Activated effector memory CD4-positive, alpha-beta T cell treated with anti-CD3 and anti-CD28 coated beads, Interleukin-2, amount 50 U/mL, for 16 hours (primary cell): ENCODE measurements around the gene PDLIM1.

Experiments used
- DNase-seq: peaks from one replicate; pipeline ENCODE4 v3.0.0-alpha.2; 2020

Gene PDLIM1, protein sequence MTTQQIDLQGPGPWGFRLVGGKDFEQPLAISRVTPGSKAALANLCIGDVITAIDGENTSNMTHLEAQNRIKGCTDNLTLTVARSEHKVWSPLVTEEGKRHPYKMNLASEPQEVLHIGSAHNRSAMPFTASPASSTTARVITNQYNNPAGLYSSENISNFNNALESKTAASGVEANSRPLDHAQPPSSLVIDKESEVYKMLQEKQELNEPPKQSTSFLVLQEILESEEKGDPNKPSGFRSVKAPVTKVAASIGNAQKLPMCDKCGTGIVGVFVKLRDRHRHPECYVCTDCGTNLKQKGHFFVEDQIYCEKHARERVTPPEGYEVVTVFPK

DNA sequence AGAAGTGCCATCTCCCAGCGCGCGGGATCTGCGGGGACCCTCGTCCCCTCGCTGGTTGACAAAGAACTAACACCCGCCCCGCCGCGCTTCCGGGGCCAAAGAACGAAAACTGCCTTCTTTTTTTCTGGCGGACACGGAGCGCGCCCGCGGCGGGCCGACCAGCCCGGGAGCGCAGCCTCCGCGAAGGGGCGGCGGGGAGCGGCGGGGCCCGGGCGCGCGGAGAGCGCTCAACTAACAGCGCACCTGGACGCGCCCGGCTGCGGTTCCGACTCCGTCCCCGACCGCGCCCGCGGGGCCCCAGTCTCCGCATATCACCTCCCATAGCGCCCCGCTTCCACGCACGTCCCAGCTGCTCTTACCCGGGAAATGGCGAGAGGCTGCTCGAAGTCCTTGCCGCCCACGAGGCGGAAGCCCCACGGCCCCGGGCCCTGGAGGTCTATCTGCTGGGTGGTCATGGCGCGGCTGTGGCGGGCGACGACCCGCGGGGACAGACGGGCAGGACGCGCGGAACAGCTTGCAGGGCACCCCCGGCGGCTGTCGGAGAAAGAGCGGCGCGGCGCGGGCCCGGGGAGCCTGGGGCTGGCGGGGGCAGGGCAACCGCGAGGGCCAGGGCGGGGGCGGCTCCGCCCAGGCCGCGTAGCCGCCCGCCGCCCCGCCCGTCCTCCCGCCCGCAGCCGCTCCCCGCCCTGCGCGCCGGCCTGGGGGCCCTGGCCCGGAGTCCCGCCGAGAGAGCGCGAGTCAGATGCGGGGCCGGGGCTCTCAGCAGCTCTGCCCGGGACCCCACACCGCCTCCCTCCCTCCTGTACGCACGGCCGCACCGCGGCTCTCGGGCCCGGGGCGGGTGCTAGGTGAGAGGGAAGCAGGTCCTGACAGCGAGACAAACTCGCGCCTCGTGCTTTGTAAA, at the start of gene PDLIM1:
PDLIM1 (minus strand) TSS at position 543 of the 904 bp plus-strand sequence; CDS start at position 455, 88 bp downstream.
- DNase-seq, result peak; percentile 66

GRCh38 chr10:95339863-95340262, 49.1 kb upstream of the PDLIM1 start:
- no peak for DNase-seq

DNA sequence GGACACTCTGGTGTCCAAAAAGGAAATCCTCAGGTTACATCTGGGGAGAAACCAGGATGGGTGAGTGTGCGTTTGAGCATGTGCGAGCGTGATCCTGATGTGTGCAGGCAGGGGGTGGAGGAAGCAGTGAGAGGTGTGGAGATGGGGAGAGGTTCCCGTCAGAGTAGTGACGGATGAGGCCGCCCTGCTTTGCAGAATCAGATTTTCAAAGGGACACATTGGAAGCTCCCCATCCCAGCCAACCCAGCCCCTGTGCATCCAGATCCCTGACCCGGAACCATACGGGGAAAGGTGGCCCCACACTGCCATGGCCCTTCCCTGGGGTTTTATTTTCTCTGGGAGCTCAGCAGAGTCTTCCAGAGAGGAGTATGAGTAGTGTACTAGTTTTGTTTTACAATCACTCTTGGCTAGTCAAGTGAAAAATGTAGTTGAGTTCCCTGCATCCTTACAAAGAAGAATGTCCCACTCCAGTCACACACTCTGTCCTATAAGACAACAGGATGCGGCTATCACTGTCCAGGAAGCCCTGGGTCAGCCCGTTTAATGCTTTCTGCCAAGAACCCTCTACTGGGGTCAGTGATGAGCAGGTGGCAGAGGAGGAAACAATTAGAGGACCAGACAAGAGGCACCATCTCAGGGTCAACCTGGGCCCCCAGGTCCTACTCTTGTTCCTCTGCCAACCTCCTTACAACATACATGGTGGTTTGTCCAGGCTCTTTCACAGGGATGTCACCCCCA, 46.8 kb upstream of the PDLIM1 start:
- DNase-seq, result no peak

- DNase-seq, result no peak
These were observed 45.9 kb upstream of the PDLIM1 start for GRCh38 chr10:95336702-95337101.

DNA sequence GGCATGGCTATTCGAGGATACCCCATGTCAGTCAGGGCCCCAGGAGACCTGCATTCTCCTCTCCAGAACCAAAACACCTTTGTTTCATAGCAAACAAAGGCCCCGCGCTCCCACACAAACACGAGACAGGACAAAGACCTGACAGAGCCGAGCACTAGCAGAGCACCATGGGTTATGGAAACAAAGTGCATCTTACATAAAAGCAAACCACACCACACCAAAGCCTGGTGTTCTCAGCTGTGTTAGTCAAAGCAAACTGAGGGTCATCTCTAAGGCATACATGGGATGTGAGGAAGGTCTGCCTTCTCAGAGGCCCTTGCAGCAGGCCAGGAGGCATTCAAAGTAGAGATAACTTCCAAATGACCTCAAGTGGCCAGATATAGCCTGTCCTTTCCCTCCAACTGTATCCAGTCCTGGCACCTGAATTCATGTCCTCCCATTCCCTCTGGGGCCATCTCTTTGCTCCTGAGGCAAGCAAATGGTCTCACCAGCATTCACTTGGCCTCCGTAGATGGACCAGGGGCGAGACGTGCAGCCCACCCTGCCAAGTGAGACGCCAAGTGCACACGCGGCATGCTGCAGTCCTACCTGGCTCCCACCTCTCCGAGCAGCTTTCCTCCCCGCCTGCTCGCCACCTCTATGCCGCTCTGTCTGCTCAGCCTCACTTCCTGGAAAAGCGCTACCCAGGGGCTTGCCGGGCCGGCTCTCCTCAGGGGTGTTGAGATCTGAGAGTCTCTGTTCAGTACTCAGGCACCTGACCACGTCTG, 45.3 kb upstream of the PDLIM1 start:
- DNase-seq, result no peak

DNA sequence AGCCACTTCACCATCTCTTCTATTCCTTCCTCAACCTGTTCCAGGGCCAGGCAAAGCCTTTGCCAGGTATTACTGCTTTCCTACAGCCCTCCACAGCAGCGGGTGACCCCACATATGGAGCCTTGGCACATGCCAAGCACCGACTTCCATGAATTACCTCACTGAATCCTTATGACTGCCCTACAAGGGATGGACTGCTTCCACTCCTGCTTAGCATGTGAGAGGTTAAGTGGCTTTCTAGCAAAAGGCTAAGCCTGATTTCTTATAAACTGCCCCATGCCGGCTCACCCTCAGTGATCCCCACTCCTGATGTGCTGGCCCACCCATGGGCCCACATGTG, 44.0 kb upstream of the PDLIM1 start:
- DNase-seq, result no peak

- DNase-seq, result no peak
These were observed 43.4 kb upstream of the PDLIM1 start for GRCh38 chr10:95333997-95334804.

- DNase-seq, result no peak
These were observed 42.0 kb upstream of the PDLIM1 start for GRCh38 chr10:95332666-95333249.

DNA sequence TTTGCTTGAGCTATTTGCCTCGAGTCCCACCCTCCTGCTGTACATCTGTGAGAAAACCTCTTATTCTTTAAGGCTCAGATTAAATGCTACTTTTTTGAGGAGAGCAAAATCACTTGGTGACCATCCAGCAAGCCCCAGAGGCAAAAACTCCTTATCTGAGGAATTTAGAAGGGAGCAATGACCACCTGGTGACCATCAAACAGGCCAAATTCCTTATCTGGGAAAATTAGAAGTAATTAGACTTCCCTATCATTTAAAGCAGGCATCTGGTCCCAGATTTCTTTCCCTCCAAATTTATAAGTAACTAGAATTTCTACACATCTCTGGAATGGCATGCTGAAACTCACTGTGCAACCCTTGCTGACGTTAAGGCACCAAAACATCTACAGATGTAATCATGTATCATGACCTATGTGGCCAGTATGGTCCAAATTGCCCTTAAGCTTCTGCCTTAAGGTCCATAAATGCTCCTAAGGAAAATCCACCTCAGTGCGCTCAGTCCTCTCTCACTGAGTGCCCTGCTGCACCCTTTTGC, 40.9 kb upstream of the PDLIM1 start:
- DNase-seq, result no peak

GRCh38 chr10:95330966-95331453, 40.2 kb upstream of the PDLIM1 start:
- DNase-seq, result no peak

DNA sequence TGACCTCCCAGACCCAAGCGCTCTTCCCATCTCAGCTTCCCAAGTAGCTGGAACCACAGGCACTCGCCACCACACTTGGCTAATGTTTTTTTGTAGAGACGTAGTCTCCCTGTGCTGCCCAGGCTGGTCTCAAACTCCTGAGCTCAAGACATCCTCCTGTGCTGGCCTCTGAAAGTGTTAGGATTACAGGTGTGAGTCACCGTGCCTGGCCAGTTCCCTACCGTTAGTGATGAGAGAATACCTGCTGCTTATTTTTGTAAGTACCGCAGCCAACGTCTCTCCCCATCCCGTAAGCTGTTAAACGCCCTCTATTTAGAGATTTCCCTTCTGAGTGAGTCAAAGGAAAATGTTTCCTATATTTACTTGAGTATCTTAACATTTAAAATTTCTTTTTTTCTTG, 38.5 kb upstream of the PDLIM1 start:
- DNase-seq, result no peak

GRCh38 chr10:95328013-95328412, 37.2 kb upstream of the PDLIM1 start:
- no peak for DNase-seq

DNA sequence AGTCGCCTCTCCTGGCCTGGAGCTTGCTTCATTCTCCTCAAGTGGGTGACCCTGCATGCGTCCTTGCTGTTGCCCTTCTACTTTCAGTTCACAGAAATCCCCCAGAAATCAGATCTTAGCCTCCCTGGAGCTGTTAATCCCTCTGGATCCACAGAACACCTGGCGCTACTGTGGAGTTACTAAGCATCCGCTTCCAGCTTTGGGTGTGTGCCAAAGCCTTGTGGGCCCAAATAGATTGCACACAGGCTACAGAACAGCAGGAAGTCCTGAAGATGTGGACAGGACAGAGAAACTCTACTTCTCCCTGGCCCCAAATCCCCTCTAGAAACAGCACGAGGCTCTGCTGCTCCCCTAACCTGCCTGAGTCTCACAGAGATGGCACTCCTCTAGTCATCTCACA, 36.6 kb upstream of the PDLIM1 start:
- no peak for DNase-seq

DNA sequence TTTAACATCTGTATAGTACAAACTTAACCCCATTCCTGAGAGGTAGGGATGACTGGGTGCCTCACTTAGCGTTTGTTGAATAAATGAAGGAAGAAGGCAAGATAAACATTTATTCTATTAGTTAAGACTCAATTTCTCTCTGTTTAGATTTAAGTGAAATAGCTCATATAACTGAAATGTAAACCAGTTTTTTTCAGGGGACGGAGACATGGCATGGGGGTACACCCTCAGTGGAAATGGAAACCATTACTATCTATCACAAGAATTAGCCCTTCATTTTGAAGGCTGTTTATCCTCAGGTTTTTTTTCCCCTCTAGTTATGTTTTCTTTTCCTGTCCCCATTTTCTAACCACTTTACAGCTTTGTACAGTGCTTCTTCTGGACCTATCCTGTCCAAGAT, 35.6 kb upstream of the PDLIM1 start:
- DNase-seq, result no peak

DNA sequence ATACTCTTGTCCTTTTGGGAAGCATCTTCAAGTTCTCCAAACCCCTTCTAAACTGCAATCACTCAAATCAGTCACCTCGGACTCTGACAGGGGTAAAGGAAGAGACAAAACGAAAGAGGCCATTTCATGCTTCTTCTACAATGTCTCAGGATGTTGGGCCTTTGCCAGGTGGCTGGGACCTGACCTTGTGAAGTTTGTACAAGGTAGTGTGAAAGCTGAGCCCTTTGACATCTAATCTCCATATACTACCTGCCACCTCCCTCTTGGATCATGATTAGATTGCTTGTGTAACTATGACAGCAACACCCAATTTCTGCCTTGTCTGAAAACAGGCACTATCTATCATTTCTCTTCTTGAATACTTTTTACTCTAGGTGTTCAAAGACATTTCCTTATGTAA, 35.1 kb upstream of the PDLIM1 start:
- DNase-seq, result no peak

GRCh38 chr10:95324436-95325268, 33.8 kb upstream of the PDLIM1 start:
- no peak for DNase-seq

GRCh38 chr10:95321554-95322301, 30.9 kb upstream of the PDLIM1 start:
- no peak for DNase-seq

DNA sequence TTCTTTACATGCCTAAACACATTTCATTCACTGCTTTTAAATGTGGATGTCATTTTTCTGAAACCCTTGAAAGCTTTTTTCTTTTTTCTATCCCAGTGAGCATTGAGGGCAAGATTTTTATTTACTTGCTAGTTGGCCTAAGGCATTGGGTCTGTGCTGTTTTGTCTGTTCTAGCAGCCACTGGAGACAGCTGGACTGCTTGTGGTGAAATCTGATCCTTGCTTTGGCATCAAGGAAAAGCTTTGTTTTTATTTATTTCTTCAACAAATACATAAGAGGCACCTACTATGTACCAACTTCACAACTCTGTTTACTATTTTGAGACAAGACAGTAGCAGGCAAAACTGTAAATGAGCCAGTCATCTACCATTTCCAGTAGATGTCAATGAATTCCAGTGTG, 28.4 kb upstream of the PDLIM1 start:
- no peak for DNase-seq

- no peak for DNase-seq
These were observed 24.7 kb upstream of the PDLIM1 start for GRCh38 chr10:95315509-95315908.
